Activated T-cell treated with anti-CD3 and anti-CD28 coated beads for 4 hours (primary cell): Measurements from ENCODE around the gene IMP3.
"Not testable (repeated sequence)": the region's sequence is repeated elsewhere in the genome, so short reads cannot be mapped to it uniquely, and the experiment has no call there.

Source experiments
- DNase-seq: peaks from one replicate; pipeline ENCODE4 v3.0.0-alpha.2; 2020

Gene IMP3

GRCh38 chr15:75649848-75650247 lies 9.8 kb upstream of the IMP3 start:
- no peak for DNase-seq

GRCh38 chr15:75649045-75649761 lies 9.2 kb upstream of the IMP3 start:
- no peak for DNase-seq

- DNase-seq: no peak
These were observed 8.4 kb upstream of the IMP3 start for GRCh38 chr15:75648156-75649000.

GRCh38 chr15:75647370-75648155 lies 7.5 kb upstream of the IMP3 start, which contains the start of gene SNX33:
Gene SNX33, plus strand, starts transcription at chr15:75647912. Its CDS starts 1,191 bp downstream, at chr15:75649103.
- peak; percentile 50 for DNase-seq

- no peak for DNase-seq
These were observed 6.9 kb upstream of the IMP3 start for GRCh38 chr15:75646944-75647364.

- no peak for DNase-seq
These were observed 6.3 kb upstream of the IMP3 start for GRCh38 chr15:75646112-75646943.

- DNase-seq: no peak
These were observed 4.4 kb upstream of the IMP3 start for GRCh38 chr15:75644376-75644775.

GRCh38 chr15:75641603-75642002 lies 1.6 kb upstream of the IMP3 start:
- DNase-seq: no peak

GRCh38 chr15:75641179-75641503 lies 1.1 kb upstream of the IMP3 start:
- no peak for DNase-seq

- no peak for DNase-seq
These were observed 607 bp upstream of the IMP3 start for GRCh38 chr15:75640483-75641178.

GRCh38 chr15:75639191-75639708 lies 774 bp downstream of the IMP3 start:
- DNase-seq: no peak

- DNase-seq: no peak
These were observed 2.6 kb downstream of the IMP3 start for GRCh38 chr15:75637245-75638009.

- DNase-seq: no peak
These were observed 4.0 kb downstream of the IMP3 start for GRCh38 chr15:75636026-75636425.

GRCh38 chr15:75633922-75634321 lies 6.1 kb downstream of the IMP3 start:
- DNase-seq: not testable (repeated sequence)

- DNase-seq: no peak
These were observed 8.1 kb downstream of the IMP3 start for GRCh38 chr15:75631935-75632334.

- DNase-seq: peak; percentile 90
These were observed 14.3 kb downstream of the IMP3 start, which contains the start of gene SNUPN for GRCh38 chr15:75625542-75626347. Gene SNUPN, minus strand, starts transcription at chr15:75625725. Its CDS starts 4,674 bp downstream, at chr15:75621051.

GRCh38 chr15:75622505-75622904 lies 17.5 kb downstream of the IMP3 start:
- DNase-seq: no peak

- DNase-seq: no peak
These were observed 19.1 kb downstream of the IMP3 start for GRCh38 chr15:75620841-75621391.

GRCh38 chr15:75620058-75620820 lies 19.8 kb downstream of the IMP3 start:
- DNase-seq: no peak
